H1 (cell line): ENCODE results near the gene FARSB.

Experiments used
- CEBPB ChIP-seq: IDR thresholded peaks from 2 replicates; pipeline ENCODE4 v1.6.1; 2012; ENCODE audit warnings: low read depth, low read length
- EZH2 ChIP-seq: fragments of 200-600 bp; sonication (generic); IDR thresholded peaks from 2 replicates; pipeline ENCODE4 v1.7.1; 2012; ENCODE audit warnings: low read depth, mild to moderate bottlenecking, moderate library complexity, low read length, inconsistent platforms; ENCODE audit not compliant: severe bottlenecking
- POLR2AphosphoS5 ChIP-seq: IDR thresholded peaks from 2 replicates; pipeline ENCODE4 v1.6.1; 2011; ENCODE audit warnings: low read depth, low read length
- ZNF274 ChIP-seq: IDR thresholded peaks from 2 replicates; pipeline ENCODE4 v1.7.0; 2012; ENCODE audit warnings: low read length, borderline replicate concordance; ENCODE audit errors: extremely low read depth

GRCh38 chr2:222663479-222663878 lies 7.6 kb upstream of the FARSB start:
- no peak for TF ChIP-seq CEBPB
- no peak for TF ChIP-seq POLR2AphosphoS5
- no peak for TF ChIP-seq ZNF274
- TF ChIP-seq EZH2: no peak
